Ecto neural progenitor cell (in vitro differentiated cells): ENCODE results near the gene ZNF524.
A peak's percentile ranks its signal among the peaks of the same experiment; 100 is the strongest.
"Not testable (repeated sequence)": the region's sequence is repeated elsewhere in the genome, so short reads cannot be mapped to it uniquely, and the experiment has no call there.

ENCODE experiments used
- DNase-seq: peaks from one replicate; pipeline ENCODE4 v3.0.0-alpha.2; 2018; ENCODE audit warnings: low spot score

The ZNF524 gene

DNA sequence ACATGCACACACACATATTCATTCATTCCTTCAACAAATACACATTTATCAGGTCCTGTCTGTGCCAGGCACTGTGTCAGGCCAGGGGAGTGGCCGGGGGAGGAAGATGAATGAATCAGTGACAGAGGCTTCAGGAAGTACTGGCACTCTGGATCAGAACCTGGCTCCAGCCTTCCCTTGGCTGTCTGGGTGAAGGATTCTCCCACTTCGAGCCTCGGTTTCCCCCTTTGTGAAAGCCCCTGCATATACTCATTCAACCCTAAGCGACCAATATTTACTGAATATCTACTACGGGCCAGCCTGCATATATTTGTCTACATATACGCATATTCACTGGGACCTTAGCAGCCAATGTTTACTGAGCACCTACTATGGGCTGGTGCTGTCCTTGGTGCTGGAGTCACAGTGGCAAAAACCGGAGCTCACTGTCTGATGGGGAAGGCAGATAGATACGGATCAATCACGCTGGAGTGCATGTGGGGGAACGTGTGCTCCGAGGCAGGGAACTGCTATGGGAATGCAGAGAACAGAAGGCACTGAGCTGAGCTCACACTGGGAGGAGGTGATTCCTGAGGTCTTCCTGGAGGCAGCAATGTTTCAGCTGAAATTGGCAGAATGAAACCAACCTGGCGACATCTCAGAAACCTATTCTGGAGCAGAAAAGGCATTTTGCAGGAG lies 18.8 kb upstream of the ZNF524 start:
- no peak for DNase-seq

DNA sequence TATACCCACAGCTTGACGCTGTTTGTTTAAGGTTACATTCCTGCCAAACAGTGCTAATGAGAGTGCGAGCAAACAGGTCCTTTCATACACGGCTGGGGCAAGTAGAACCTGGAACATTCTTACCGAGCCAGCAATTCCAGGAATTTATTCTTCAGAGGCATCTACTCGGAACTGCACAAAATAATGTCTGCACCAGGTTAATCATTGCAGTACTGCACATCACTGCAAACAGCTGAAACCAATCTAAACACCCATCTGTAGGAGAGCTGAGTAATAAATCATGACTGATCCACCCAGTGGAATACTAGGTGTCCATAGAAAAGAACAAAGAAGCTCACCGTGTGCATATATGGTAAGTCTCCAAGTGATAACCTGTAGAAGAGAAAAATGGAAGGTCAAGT lies 18.3 kb upstream of the ZNF524 start:
- no peak for DNase-seq

DNA sequence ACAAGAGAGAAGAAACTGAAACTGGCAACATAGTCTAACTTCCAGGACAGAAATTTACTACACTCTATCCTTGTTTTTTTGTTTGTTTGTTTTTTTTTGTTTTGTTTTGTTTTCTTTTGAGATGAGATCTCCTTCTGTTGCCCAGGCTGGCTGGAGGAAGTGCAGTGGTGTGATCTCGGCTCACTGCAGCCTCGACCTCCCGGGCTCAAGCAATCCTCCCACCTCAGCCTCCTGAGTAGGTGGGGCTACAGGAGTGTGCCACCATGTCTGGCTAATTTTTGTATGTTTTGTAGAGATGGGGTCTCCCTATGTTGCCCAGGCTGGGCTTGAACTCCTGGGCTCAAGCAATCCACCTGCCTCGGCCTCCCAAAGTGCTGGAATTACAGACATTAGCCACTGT lies 17.8 kb upstream of the ZNF524 start:
- DNase-seq: not testable (repeated sequence)

DNA sequence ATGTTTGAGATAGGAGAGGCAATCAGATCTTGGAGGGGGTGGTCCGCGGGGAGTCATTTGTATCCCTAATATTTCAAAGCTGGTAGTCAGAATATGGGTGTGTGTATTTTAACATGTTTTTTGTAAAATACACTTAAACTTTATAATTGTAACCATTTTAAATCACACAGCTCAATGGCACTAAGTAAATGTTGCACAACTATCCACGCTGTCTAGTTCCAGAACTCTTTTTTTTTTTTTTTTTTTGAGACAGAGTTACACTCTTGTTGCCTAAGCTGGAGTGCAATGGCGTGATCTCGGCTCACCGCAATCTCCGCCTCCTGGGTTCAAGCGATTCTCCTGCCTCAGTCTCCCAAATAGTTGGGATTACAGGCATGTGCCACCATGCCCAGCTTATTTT lies 16.2 kb upstream of the ZNF524 start:
- not testable (repeated sequence) for DNase-seq

DNA sequence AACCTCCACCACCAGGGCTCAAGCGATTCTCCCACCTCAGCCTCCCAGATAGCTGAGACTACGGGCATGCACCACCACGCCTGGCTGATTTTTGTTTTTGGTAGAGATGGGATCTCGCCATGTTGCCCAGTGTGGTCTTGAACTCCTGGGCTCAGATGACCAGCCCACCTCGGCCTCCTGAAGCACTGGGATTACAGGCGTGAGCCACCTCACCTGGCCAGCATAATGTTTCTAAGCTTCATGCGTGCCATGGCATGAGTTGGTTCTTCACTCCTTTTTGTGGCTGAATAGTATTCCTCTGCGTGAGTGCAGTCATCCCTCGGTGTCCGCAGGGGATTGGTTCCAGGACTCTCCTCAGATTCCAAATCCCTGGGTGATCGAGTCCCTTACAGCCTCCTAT lies 15.2 kb upstream of the ZNF524 start:
- DNase-seq: no peak

DNA sequence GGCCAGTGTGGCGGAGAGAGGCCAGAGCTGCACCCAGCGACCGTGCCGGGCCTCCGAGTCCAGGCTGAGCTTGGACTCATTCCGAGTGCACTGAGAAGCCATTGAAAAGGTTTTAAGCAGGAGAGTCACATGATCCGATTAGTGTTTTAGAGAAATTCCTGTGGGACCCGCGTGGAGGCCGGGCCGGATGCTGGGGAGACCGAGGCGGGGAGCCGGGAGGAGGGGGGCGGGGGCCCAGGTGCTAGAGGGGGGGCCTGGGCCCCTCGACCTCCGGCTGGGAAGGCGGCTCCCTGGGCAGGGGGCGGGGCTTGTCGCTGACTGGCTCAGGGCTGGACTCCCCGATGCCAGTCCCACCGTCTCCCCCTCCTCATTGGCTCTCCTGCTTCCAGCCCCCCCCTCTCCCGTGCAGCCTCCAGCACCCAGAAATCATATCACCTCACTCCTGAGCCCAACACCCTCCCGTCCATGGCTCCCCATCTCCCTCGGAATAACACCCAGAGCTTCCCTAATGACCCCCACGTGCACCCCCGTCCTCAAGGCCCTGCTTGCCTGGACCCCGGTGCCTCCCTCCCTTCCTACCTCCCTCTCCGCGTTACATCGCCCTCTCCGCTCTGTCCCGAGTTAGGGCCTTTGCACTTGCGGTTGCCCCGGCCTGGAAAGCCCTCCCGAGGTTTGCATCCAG lies 14.3 kb upstream of the ZNF524 start:
- peak; percentile 89 for DNase-seq

DNA sequence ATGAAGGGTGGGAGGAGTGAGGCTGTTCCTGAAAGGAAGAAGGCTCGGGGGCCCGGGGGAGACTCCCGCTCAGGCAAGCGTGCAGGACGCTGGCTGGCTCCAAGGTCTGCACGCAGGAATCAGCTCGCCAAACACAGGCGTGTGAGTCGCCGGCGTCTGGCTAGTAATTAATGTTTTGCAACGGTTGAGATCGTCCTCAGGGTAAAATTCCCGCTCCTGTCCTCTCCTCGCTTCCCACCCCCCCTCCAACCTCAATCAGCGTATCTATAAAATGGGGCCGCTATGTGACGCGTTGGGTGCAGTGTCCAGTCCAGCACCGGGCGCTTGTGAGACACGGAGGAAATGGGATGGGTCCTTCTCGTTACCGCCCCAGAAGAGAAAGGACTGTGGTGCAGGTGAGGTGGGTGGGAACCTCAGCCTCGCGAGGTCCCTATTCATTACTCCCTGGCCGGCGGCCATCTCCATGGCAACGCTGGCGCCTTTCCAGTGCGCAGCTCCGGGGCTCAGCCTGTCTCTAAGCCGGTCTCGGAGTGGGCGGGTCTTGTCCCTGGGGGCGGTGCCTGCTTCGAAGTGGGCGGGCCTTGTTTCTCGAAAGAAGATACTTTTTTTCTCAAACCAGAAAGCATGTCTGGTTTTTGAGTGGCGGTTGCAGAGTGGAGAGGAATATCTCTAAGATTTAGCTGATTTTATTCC lies 13.0 kb upstream of the ZNF524 start:
- peak; percentile 97 for DNase-seq

DNA sequence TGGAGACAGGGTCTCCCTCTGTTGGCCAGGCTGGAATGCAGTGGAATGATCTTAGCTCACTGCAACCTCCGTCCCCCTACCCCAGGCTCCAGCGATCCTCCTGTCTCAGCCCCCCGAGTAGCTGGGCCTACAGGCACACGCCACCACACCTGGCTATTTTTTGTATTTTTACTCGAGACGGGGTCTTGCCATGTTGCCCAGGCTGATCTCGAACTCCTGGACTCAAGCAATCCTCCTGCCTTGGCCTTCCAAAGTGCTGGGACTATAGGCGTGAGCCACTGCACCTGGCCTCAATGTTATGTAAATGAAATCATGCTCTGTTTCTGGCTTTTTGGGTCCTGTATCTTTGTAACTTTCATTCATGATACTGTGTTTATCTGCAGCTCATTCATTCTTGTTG lies 11.3 kb upstream of the ZNF524 start:
- DNase-seq: no peak

DNA sequence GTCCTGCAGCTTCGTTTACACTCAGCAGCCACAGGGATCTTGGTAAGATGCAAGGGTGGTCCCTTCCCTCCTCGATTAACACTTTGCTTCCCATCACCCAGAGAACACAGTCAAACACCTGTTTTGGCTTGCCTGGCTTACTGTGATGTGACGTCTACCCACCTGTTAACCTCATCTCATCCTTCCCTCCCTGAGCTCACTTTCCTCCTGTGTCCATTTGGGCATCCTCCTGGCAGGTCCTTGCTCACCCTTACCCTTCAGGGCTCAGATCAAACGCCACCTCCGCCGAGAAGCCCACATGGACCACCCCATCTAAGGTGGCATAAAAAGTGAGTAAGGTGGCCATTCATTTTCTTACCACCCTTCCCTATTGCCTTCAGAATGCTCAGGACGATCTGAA lies 10.0 kb upstream of the ZNF524 start:
- DNase-seq: no peak

DNA sequence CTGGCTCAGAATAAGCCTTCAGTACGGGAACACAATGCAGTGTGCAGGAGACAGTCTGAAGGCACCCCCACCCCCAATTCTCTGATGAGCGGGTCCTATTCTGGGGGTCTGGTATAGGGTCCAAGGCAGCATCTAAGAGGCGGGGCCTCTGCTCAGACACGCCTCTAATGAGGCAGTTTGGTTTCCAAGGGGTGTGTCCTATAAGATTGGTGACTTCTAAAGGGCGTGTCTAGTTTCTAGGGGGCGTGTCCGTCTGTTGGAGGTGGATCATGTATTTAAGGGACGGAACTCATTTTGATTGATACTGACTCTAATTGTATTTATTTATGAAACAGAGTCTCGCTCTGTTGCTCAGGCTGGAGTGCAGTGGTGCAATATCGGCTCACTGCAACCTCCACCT lies 9.5 kb upstream of the ZNF524 start:
- DNase-seq: no peak

DNA sequence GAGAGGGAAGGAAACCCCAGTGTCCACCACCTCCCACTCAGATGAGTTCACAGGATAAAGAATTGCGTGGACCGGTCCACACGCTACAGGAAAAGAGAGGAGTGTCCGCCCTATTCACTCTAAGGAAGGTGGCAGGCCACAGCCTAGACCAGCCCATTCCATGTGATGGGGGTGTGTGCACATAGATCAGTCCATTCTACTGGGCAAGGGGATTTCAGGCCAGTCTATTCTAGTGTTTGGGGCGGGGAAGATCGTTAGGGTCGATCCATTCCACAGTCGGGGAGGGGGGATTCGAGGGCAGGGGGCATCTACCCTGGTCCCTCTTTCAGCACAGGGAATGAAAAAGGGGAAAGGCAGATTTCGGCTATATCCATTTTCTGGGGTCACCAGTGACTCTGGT lies 8.5 kb upstream of the ZNF524 start:
- DNase-seq: no peak

DNA sequence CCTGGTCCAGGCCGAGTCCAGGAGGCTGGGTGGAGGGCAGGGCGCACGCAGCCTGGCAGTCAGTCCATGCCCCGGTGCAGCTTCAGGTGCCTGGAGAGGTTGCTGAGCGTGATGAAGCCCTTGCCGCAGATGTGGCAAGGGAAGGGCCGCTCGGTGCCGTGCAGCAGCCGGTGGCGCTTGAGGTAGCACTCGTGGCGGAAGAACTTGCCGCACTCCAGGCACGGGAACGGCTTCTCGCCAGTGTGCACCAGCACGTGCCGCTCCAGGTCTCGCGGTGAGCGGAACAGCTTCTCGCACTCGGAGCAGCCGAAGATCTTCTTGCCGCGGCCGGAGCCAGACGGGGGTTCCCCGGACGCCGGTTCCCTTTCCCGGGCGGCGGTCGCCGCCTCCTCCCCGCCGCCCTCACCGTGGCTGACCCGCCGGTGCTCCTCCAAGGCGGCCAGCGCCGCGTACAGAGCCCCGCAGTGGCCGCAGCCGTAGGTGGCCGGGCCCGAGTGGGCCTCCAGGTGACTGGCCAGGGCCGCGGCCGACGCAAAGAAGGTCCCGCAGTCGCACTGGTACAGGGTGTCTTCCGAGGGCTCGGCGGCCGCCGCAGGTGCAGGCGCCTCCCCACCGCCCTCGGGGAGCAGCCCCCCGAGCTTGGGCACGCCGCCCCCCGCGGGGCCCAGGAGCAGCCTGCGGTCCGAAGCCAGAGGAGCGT lies 7.5 kb upstream of the ZNF524 start:
- no peak for DNase-seq

DNA sequence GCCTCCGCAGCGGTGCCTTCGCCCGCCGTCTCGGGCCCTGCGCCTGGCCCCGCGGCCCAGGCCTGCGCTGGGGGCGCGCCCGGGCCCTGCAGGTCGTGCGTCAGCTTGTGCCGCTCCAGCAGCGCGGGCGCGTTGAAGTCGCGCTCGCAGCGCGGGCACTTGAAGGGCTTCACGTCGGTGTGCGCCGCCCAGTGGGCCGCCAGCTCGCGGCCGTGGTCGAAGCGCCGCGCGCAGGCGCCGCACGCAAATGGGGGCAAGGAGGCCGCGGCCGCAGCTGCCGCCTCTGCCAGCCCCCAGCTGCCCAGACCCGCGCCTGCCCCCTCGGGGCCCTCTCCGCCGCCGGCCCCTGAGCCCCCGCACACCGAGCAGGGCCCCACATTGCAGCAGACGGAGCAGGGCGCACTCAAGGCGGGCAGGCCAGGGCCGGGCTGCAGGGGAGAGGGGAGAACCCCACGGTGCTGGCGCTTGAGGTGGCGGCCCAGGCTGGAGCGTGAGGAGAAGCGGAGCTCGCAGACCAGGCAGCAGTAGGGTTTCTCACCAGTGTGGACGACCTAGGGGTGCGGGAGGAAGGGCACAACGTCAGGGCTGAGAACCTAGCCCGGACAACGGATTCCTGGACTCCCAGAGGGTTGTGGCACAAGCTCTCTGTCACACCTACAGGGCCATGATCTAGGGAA lies 6.9 kb upstream of the ZNF524 start:
- no peak for DNase-seq

DNA sequence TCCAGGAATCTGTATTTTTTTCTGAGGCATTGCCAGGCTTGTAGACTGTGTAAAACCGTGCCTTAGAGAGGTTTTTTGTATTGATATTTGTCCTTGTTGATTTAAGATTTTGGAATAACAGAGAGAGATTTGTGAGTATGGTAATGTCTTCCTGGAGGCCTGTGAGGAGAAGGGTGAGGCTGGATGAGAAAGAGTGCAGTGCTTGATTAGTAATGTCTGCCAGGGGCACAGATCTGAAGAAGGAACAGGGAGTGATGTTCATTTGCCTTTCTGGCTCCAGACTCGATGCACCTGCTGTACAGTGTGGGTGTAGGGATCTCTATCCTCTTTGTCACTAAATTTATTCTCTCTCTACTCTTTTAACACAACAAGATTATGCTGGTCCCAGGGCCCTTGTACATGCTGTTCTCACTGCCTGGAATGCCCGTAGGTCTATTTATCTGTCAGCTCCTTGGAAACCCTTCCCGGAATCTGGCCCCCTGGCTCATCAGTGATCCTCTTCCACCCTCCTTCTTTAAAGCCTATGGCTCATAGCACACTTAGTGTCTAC lies 5.0 kb upstream of the ZNF524 start:
- no peak for DNase-seq

DNA sequence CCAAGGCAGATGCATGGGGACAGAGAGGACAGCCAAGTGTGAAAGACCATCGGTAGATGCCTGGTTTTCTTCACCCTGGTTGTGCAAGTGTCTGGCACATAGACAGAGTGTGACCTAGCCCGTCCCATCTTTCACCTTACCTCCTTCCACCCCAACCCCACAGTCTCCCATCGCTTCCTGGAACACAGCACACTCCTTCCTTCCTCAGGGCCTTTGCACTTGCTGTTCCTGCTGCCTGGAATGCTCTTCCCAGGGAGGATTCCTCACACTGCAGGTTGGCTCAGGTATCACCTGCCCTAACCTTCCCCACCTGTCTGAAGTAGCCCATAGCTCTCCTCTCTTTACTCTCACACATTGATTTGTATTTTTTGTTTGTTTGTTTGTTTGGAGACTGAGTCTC lies 3.8 kb upstream of the ZNF524 start:
- DNase-seq: no peak

DNA sequence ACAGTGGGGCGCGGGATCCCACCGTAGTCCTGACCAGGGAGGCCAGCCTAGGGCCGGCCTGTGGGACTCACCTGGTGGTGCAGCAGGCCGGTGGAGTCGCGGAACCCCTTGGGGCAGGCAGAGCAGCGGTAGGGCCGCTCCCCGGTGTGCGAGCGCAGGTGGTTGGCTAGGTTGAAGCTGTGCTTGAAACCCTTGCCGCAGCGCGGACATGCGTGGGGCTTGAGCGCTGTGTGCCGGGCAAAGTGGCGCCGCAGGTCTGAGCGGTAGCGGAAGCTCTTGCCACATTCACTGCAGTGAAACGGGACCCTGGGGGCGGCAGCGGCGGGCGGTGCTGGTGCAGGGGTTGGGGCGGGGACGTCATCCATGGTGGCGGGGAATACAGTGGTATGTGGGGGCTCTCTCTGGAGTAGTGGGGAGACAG lies 2.6 kb upstream of the ZNF524 start:
- DNase-seq: no peak

DNA sequence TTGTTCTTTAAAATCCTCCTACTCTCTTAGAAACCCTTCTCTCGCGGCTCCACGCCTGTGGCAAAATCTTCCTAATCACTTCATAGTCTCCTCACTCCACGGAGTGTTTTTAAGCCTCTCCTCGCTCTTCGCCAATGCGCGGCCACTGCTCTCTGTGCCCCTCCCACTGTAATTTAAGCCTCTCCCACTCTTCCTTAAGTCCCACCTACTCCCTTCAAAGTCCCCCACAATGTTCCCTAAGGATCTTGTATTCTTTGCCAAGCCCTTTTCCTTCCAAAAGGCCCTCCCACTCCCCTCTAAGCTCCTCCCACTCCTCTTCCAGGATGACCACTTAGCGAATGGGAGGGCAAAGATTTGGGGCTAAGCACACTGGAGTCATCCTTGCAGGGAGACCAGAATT lies 2.1 kb upstream of the ZNF524 start:
- no peak for DNase-seq

DNA sequence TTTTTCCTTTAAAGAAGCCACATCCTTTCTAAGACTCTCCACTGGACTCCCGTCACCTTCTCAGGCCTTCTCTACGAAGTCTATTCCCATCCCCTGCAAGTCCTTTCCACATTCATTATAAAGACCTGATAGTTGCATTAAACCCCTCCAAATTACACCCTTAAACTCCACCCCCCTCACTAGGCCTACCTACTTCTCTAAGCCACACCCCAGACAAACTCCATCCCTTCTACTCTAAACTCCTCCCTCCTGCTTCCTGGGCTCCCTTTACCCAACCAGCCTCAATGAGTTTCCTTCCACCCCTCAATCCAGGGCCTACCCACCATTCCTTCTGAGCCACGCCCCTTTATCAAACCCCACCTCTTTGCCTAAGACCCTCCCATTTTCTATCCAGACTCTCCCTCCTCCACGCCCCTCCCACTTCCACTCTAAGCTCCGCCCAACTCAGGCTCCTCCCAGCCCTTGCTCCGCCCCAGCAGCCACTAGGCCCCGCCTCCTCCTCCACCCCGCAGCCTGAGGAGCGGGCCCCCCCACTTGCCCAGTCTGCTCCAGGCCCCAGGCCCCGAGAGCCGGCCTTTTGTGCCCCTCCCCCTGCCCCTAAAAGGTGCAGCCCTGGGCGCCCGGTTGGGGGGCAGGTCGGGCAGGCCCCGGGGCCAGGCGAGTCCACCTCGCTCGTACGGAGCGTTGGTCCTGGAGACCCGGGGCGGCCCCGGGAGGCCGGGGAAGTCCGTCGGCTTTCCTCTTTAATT lies 1.2 kb upstream of the ZNF524 start:
- DNase-seq: peak; percentile 98

DNA sequence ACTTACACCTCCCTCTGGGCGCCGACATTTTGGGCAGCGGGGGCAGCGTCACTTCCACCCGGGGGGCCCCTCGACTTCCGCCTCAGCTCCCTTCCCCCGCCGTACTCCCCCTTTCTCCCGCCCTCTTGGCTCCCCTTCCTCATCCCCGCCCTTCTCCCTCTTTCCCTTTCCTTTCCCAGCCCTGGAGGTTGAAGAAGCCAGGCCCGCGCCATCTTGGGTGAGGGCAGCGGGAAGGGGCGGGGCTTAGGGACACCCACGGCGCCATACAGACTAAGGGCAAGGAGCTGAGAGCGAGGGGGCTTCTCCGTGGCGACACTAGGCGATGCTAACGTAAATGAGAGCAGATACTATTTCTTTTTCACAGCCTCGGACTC lies 633 bp upstream of the ZNF524 start, which contains the start of gene FIZ1:
TSS of gene FIZ1 (minus strand) at position 50 of the 374 bp plus-strand sequence. CDS start 1,652 bp downstream, outside the sequence.
- peak; percentile 98 for DNase-seq

DNA sequence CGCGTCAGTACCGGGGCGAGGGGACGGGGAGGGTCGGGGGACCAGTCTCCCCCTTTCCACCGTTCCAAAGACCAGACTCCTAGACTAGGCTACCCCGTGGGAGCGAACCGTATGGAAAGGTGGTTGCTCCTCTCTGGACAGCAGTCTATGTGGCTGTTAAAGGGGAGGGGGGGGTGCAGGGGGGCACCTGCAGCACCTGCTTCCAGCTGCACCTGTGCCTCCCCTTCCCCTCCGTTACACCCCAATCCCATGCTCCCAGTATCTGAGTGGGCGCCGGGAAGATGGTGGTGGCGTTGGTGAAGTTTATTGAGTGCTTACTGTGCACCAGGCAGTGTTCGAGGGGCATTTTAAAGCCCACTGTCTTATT lies 557 bp downstream of the ZNF524 start:
- no peak for DNase-seq

DNA sequence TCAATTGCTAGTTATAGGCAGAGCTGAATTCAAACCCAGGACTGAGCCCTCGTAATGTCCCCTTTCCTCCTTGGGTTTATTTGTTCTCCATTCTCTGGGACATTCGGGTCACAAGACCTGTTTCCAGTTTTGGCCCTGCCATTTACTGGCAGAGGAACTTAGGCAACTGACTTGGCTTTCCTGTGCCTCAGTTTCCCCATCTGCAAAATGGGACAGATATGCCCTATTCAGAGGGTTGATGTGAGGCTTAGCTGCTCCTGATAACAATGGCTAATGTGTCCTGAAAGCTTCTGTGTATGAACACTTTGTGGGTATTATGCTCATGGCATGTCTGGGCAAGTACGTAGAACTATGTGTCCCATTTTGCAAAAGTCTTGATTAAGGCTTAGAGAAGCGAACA lies 996 bp downstream of the ZNF524 start:
- no peak for DNase-seq
